Lung (tissue), 12 donors: Measurements from ENCODE around the gene KCNK18. TPM values are rescaled to one million over a fixed set of nuclear protein-coding genes. Genes with fewer than 3 reads are reported as not detected.

Experiments
- ATAC-seq: fragments of 200-7000 bp; cut with Tn5 transposase; one replicate; pipeline ENCODE4 v1.9.1; 2020; ENCODE audit warnings: moderate number of reproducible peaks; ENCODE audit not compliant: insufficient read depth, low FRiP score
- DNase-seq, 3 donors: peaks; one replicate each; pipeline ENCODE4 v3.0.0-alpha.2; 2013 to 2017
- H3K27ac ChIP-seq, 2 donors: one replicate each; pipeline ENCODE4 v1.5.1; 2013; ENCODE audit warnings: mild to moderate bottlenecking in 2 of 2, moderate library complexity in 2 of 2, control low read depth in 1 of 2, inconsistent platforms in 1 of 2, low read depth in 1 of 2, low read length in 1 of 2
- H3K27me3 ChIP-seq, 3 donors: one replicate each; pipeline ENCODE4 v1.5.1; 2013; ENCODE audit warnings: low read length in 2 of 3; ENCODE audit not compliant: control insufficient read depth in 3 of 3, insufficient read depth in 3 of 3
- H3K36me3 ChIP-seq, 4 donors: one replicate each; pipeline ENCODE4 v1.5.1; 2013; ENCODE audit warnings: low read length in 4 of 4, mild to moderate bottlenecking in 1 of 4, moderate library complexity in 1 of 4; ENCODE audit not compliant: control insufficient read depth in 4 of 4, insufficient read depth in 4 of 4
- H3K4me1 ChIP-seq, 5 donors: one replicate each; pipeline ENCODE4 v1.5.1; 2013; ENCODE audit warnings: low read length in 5 of 5, mild to moderate bottlenecking in 2 of 5, moderate library complexity in 1 of 5; ENCODE audit not compliant: control insufficient read depth in 5 of 5, insufficient read depth in 5 of 5
- H3K4me3 ChIP-seq: one replicate; pipeline ENCODE4 v1.5.1; 2013; ENCODE audit warnings: mild to moderate bottlenecking, control low read depth, moderate library complexity
- H3K9ac ChIP-seq, 2 donors: one replicate each; pipeline ENCODE4 v1.5.1; 2013; ENCODE audit warnings: low read length in 2 of 2, control low read depth in 1 of 2; ENCODE audit not compliant: insufficient read depth in 1 of 2
- H3K9me3 ChIP-seq, 4 donors: one replicate each; pipeline ENCODE4 v1.5.1; 2013; ENCODE audit warnings: low read length in 3 of 4, mild to moderate bottlenecking in 1 of 4, moderate library complexity in 1 of 4; ENCODE audit not compliant: control insufficient read depth in 4 of 4, insufficient read depth in 3 of 4
- CTCF ChIP-seq: IDR thresholded peaks from 2 replicates; pipeline ENCODE4 v1.5.1; 2012; ENCODE audit warnings: mild to moderate bottlenecking; ENCODE audit errors: control extremely low read depth, extremely low read depth
- WGBS, 2 donors: extraction: QIAGEN DNeasy Blood & Tissue Kit; methylation state at CpG; one replicate each; pipeline ENCODE4 v1.1.7; 2013; 5-methylcytosine and 5-hydroxymethylcytosine counted together
- polyA plus RNA-seq, 2 donors: library from polyadenylated mRNA; stranded (reverse); fragments of 200-250 nt; gene quantifications; one replicate each; pipeline ENCODE4 v1.2.1, GENCODE V29; 2013
- total RNA-seq, 2 donors: library from RNA; depleted of rRNA in 1 of 2; stranded (reverse); fragments of >200 nt in 1 of 2; gene quantifications; one replicate each; pipeline ENCODE4 v1.2.1, GENCODE V29; 2014 to 2021
- donor health status: control.
- donor health status: control.
- donor health status: Bipolar disorder and iron deficiency.
- donor health status: healthy.
- donor health status: DM: yes; HTN: yes; CAD: no.

KCNK18 gene
- total and polyA plus RNA-seq, 4 donors: not detected

- H3K9ac ChIP-seq: no peak overlapping the region
- no peak for DNase-seq
- WGBS, 2 donors: 37 to 42% methylated on average over 10 of the region's 10 CpGs
- no peak for ATAC-seq
- H3K27me3 ChIP-seq: peaks cover 0 to 27% (median 11%) of the 10 kb centered on the region in 3 donors
- no peak for TF ChIP-seq CTCF
- H3K36me3 ChIP-seq: no peaks in the 10 kb centered on the region
- H3K4me3 ChIP-seq: no peak overlapping the region
- peaks cover 0 to 4% (median 0%) of the 10 kb centered on the region in 4 donors for H3K9me3 ChIP-seq
- no peaks in the 10 kb centered on the region for H3K4me1 ChIP-seq
- no peak overlapping the region for H3K27ac ChIP-seq
Observed at GRCh38 chr10:117248750-117249465, 51.6 kb downstream of the KCNK18 start.

- no peak overlapping the region for H3K27ac ChIP-seq
- H3K9ac ChIP-seq: no peak overlapping the region
- no peak overlapping the region for H3K4me3 ChIP-seq
- H3K9me3 ChIP-seq: peaks cover 0 to 2% (median 0%) of the 10 kb centered on the region in 4 donors
- H3K36me3 ChIP-seq: no peaks in the 10 kb centered on the region
- no peaks in the 10 kb centered on the region for H3K4me1 ChIP-seq
- no peak for TF ChIP-seq CTCF
- DNase-seq (no peak), ATAC-seq (no peak)
- peaks cover 0 to 25% (median 10%) of the 10 kb centered on the region in 3 donors for H3K27me3 ChIP-seq
- WGBS, 2 donors: 53 to 61% methylated on average over 6 of the region's 6 CpGs
Observed at GRCh38 chr10:117249493-117250093, 52.3 kb downstream of the KCNK18 start.

GRCh38 chr10:117250411-117250810 lies 53.1 kb downstream of the KCNK18 start:
- DNase-seq: no peak
- ATAC-seq: no peak

More at GRCh38 chr10:117250411-117250810, 53.1 kb downstream of the KCNK18 start:
- Histone ChIP-seq H3K4me3 (no peak overlapping the region), H3K27ac (no peak overlapping the region), H3K9me3 (peaks cover 0 to 1% (median 0%) of the 10 kb centered on the region in 4 donors), H3K27me3 (peaks cover 0 to 22% (median 10%) of the 10 kb centered on the region in 3 donors), H3K9ac (no peak overlapping the region), H3K4me1 (no peaks in the 10 kb centered on the region), H3K36me3 (no peaks in the 10 kb centered on the region)
- no peak for TF ChIP-seq CTCF
- 50 to 63% methylated on average over 7 of the region's 7 CpGs for WGBS, 2 donors
